ENCODE measurements around the gene C2CD4C. TPM values are rescaled to one million over a fixed set of nuclear protein-coding genes. Genes with fewer than 3 reads are reported as not detected.

The C2CD4C gene
- polyA plus RNA-seq, 1 donor (not counting 4 experiments of a cell fraction or from before 2014, with no cell fraction given), result 1.6 TPM

GRCh38 chr19:379796-380195 lies 29.2 kb downstream of the C2CD4C start:
- H3K9me3 ChIP-seq (ENCODE audit: control insufficient read depth, low read depth, low read length), result peaks cover 2% of the 10 kb centered on the region
- DNase-seq (ENCODE audit: low read depth, low spot score) (no peak), FAIRE-seq (no peak)
- H3K4me3 ChIP-seq (ENCODE audit: control insufficient read depth in 2 of 3, extremely low read depth in 1 of 3, insufficient read depth in 2 of 3, low read depth in 1 of 3, low read length in 3 of 3), result no peak overlapping the region
- peaks cover 11% of the 10 kb centered on the region for H3K27me3 ChIP-seq (ENCODE audit: control insufficient read depth, extremely low read depth, insufficient read depth, low read length)
- no peak overlapping the region for H3K4me2 ChIP-seq (ENCODE audit: control insufficient read depth, extremely low read depth, insufficient read depth, low read depth, low read length)
- H3K79me2 ChIP-seq (ENCODE audit: control insufficient read depth, insufficient read depth, low read length), result no peaks in the 10 kb centered on the region
- TF ChIP-seq CTCF (optimal IDR thresholded peaks at IDR 0.05 in 1 of 3, IDR thresholded peaks at IDR 0.05 in 1 of 3, conservative IDR thresholded peaks at IDR 0.05 in 1 of 3; ENCODE audit: extremely low read depth in 1 of 3, insufficient read depth in 2 of 3, low read length in 3 of 3) (no peak), EZH2 (IDR thresholded peaks at IDR 0.05; ENCODE audit: low read length) (no peak)
- no peaks in the 10 kb centered on the region for H3K9me1 ChIP-seq (ENCODE audit: control insufficient read depth, extremely low read depth, insufficient read depth, low read length)
- no peak overlapping the region for H2AFZ ChIP-seq (ENCODE audit: control insufficient read depth, low read length)
- no peak overlapping the region for H3K27ac ChIP-seq (ENCODE audit: control insufficient read depth, insufficient read depth, low read length)
- dilution Hi-C loops (cut with MboI; ENCODE audit: extremely low pct_ligation_motif_present, low sequenced_read_pairs), result no loop called here
- no peak overlapping the region for H3K9ac ChIP-seq (ENCODE audit: control insufficient read depth, extremely low read depth, insufficient read depth, low read length)
- peaks cover 13% of the 10 kb centered on the region for H3K4me1 ChIP-seq (ENCODE audit: control insufficient read depth, extremely low read depth, insufficient read depth, low read length)
- H4K20me1 ChIP-seq (ENCODE audit: control insufficient read depth, extremely low read depth, insufficient read depth, low read length), result no peaks in the 10 kb centered on the region
- H3K36me3 ChIP-seq (ENCODE audit: control insufficient read depth in 2 of 2, extremely low read depth in 1 of 2, insufficient read depth in 2 of 2, low read length in 2 of 2), result no peaks in the 10 kb centered on the region

DNA sequence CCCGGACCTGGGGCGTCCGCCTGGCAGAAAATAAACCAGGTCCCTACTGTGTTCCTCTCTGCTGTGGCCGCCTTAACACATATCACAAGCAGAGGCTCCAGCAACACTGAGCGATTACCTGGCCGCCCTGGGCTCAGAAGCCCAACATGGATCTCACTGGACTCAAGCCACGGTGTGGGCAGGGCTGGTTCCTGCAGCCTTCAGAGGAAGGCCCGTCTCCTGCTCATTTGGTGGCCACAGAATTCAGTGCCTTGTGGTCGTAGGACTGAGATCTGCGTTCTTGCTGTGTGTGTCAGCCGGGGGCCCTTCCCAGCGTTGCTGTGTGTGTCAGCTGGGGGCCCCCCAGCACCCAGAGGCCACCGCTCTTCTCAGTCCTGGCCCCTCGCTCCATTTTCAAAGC lies 30.2 kb downstream of the C2CD4C start:
- Histone ChIP-seq H3K9me1 (ENCODE audit: control insufficient read depth, extremely low read depth, insufficient read depth, low read length) (no peaks in the 10 kb centered on the region), H3K9me3 (ENCODE audit: control insufficient read depth, low read depth, low read length) (peaks cover 2% of the 10 kb centered on the region), H4K20me1 (ENCODE audit: control insufficient read depth, extremely low read depth, insufficient read depth, low read length) (no peaks in the 10 kb centered on the region), H3K9ac (ENCODE audit: control insufficient read depth, extremely low read depth, insufficient read depth, low read length) (no peak overlapping the region), H3K4me3 (ENCODE audit: control insufficient read depth in 2 of 3, extremely low read depth in 1 of 3, insufficient read depth in 2 of 3, low read depth in 1 of 3, low read length in 3 of 3) (no peak overlapping the region), H3K27ac (ENCODE audit: control insufficient read depth, insufficient read depth, low read length) (no peak overlapping the region), H3K36me3 (ENCODE audit: control insufficient read depth in 2 of 2, extremely low read depth in 1 of 2, insufficient read depth in 2 of 2, low read length in 2 of 2) (no peaks in the 10 kb centered on the region), H3K4me1 (ENCODE audit: control insufficient read depth, extremely low read depth, insufficient read depth, low read length) (peaks cover 24% of the 10 kb centered on the region), H3K4me2 (ENCODE audit: control insufficient read depth, extremely low read depth, insufficient read depth, low read depth, low read length) (no peak overlapping the region), H2AFZ (ENCODE audit: control insufficient read depth, low read length) (no peak overlapping the region), H3K79me2 (ENCODE audit: control insufficient read depth, insufficient read depth, low read length) (no peaks in the 10 kb centered on the region), H3K27me3 (ENCODE audit: control insufficient read depth, extremely low read depth, insufficient read depth, low read length) (peaks cover 22% of the 10 kb centered on the region)
- TF ChIP-seq CTCF (optimal IDR thresholded peaks at IDR 0.05 in 1 of 3, IDR thresholded peaks at IDR 0.05 in 1 of 3, conservative IDR thresholded peaks at IDR 0.05 in 1 of 3; ENCODE audit: extremely low read depth in 1 of 3, insufficient read depth in 2 of 3, low read length in 3 of 3), result no peak
- TF ChIP-seq EZH2 (IDR thresholded peaks at IDR 0.05; ENCODE audit: low read length), result no peak
- DNase-seq (ENCODE audit: low read depth, low spot score), result no peak
- no peak for FAIRE-seq
- dilution Hi-C loops (cut with MboI; ENCODE audit: extremely low pct_ligation_motif_present, low sequenced_read_pairs), result no loop called here

Data from keratinocyte (primary cell).